ENCODE measurements around the gene TRIM58.

TRIM58 gene

GRCh38 chr1:247857069-247857984 lies at the start of gene TRIM58:
TSS of gene TRIM58 (plus strand) at chr1:247857187. CDS start at chr1:247857247, 60 bp downstream.
- DNase-seq: peak in 5 of 58 donors; percentile 4 to 27 (median 19)

GRCh38 chr1:247812637-247813036 lies 44.4 kb upstream of the TRIM58 start:
- DNase-seq: no peak

- no peak for DNase-seq
Measured at GRCh38 chr1:247822060-247822459, 34.9 kb upstream of the TRIM58 start.

GRCh38 chr1:247824023-247824422 lies 33.0 kb upstream of the TRIM58 start, which contains the start of gene OR14A16:
TSS of gene OR14A16 (minus strand) at chr1:247824119. CDS start at chr1:247815729, 8,390 bp downstream.
- DNase-seq: no peak

GRCh38 chr1:247825362-247825761 lies 31.6 kb upstream of the TRIM58 start:
- DNase-seq: no peak

GRCh38 chr1:247829656-247830055 lies 27.3 kb upstream of the TRIM58 start:
- DNase-seq: no peak

- no peak for DNase-seq
Measured at GRCh38 chr1:247833601-247834000, 23.4 kb upstream of the TRIM58 start.

GRCh38 chr1:247840818-247841217 lies 16.2 kb upstream of the TRIM58 start:
- DNase-seq: no peak

GRCh38 chr1:247841796-247842195 lies 15.2 kb upstream of the TRIM58 start, which contains the start of gene OR11L1:
TSS of gene OR11L1 (minus strand) at chr1:247841896. CDS start at chr1:247841896, 0 bp downstream.
- no peak for DNase-seq

- no peak for DNase-seq
Measured at GRCh38 chr1:247843411-247843810, 13.6 kb upstream of the TRIM58 start.

- DNase-seq: no peak
Measured at GRCh38 chr1:247845011-247845692, 11.8 kb upstream of the TRIM58 start.

GRCh38 chr1:247845693-247846017 lies 11.3 kb upstream of the TRIM58 start:
- no peak for DNase-seq

- no peak for DNase-seq
Measured at GRCh38 chr1:247848346-247848745, 8.6 kb upstream of the TRIM58 start.

GRCh38 chr1:247849616-247850015 lies 7.4 kb upstream of the TRIM58 start:
- no peak for DNase-seq

GRCh38 chr1:247854899-247855545 lies 2.0 kb upstream of the TRIM58 start:
- DNase-seq: no peak

GRCh38 chr1:247855911-247856310 lies 1.1 kb upstream of the TRIM58 start:
- no peak for DNase-seq

GRCh38 chr1:247857985-247858619 lies 1.1 kb downstream of the TRIM58 start:
- no peak for DNase-seq

GRCh38 chr1:247862756-247863155 lies 5.8 kb downstream of the TRIM58 start:
- no peak for DNase-seq

- DNase-seq: no peak
Measured at GRCh38 chr1:247864644-247865043, 7.7 kb downstream of the TRIM58 start.

- no peak for DNase-seq
Measured at GRCh38 chr1:247865416-247865815, 8.4 kb downstream of the TRIM58 start.

GRCh38 chr1:247883346-247883745 lies 26.4 kb downstream of the TRIM58 start:
- no peak for DNase-seq

Measured in anterior cingulate cortex (tissue), 58 donors.